ENCODE measurements around the gene HRH3.

The HRH3 gene

GRCh38 chr20:62175711-62176110 is 44.4 kb downstream of the HRH3 start:
- no peak for DNase-seq (ENCODE audit: low read depth, low spot score)

- DNase-seq (ENCODE audit: low read depth, low spot score): no peak
These were observed 45.0 kb downstream of the HRH3 start for GRCh38 chr20:62174870-62175624.

DNA sequence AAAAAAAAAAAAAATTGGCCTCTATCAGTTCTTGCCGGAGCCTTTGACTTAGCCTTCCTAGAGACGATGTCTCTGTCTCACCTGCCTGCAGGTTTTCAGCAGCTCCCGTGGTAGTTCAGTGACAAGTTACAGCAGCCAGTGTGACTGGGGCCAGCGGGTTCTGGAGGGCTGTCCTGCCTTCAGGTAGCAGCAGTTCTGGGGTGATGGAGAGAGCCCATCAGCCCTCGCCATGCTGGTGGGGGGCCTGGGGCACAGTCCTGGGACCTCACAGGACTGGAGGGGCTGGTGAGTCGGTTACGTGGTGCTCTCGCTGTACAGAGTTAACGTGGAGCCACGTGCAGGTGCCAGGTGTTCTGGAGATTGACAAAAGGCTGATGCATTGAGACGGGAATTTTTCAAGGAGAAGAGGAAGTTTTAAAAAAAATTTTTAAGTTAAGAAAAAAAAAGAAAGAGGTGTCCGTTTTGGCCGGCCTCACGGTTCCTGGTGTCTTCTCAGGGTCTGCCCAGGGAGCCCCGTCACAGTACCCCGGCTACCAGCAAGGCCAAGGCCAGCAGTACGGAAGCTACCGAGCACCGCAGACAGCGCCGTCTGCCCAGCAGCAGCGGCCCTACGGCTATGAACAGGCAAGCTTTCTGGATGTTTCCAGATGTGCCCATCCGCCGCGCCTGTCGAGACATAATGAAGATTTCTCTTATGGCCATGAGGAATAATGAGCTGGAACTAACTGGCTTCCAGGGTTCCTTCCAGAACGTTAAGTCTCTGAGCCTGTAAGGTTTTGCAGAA is 45.9 kb downstream of the HRH3 start:
- DNase-seq (ENCODE audit: low read depth, low spot score): no peak

DNA sequence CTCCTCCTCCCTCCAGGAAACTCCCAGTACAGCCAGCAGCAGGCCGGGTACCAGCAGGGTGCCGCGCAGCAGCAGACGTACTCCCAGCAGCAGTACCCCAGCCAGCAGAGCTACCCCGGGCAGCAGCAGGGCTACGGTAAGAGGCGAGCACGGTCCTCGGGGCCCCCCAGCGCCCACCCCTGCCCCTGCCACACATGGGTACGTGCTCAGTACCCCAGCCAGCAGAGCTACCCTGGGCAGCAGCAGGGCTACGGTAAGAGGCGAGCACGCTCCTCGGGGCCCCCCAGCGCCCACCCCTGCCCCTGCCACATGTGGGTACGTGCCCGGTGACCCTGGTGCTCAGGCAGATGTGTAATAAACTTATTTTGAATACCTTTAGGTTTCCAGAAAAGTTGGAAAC is 47.4 kb downstream of the HRH3 start:
- no peak for DNase-seq (ENCODE audit: low read depth, low spot score)

DNA sequence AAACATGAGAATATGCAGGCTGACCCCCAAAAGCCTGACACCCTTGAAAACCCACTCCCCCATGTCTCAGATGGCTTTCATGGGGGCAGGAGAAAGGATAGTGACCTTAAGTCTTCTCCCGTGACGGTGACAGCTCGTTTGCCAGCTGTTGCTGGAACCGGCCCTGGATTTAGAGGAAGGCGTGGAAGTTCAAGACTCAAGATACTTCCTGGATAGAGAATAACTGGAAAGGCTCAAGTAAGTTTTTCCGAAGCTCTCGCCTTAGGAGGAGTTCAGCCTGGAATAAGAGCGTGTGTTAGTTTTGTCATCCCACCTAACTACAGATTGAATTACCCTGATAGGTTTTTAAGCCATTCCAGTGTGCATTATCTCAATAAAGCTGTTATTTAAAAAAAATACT is 48.8 kb downstream of the HRH3 start:
- DNase-seq (ENCODE audit: low read depth, low spot score): no peak

GRCh38 chr20:62170536-62170935 is 49.5 kb downstream of the HRH3 start:
- DNase-seq (ENCODE audit: low read depth, low spot score): no peak

DNA sequence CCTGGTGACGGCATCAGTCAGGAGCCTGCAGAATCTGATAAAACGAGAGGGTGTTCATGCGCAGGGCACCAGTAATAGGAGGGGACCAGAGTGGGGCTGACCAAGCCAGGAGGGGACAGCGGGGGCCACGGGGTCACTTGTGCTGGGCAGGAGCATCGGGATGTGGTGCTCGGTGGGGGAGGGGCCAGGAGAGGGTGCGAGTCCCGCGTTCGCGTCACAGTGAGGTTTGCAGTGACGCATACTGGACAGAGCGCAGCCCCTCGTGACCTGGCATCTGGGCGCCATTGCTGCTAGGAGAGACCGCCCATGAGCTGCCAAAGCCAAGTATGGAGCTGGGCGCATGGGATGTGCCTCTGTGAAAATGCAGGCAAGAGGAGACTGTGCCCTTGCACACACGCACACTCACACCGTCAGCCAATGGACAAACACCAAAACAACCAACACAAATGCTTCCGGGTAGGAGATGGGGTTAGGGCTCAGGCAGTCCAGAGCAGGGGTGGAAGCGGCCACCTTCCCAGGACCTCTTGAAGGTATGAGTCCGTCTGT is 51.1 kb downstream of the HRH3 start:
- no peak for DNase-seq (ENCODE audit: low read depth, low spot score)

DNA sequence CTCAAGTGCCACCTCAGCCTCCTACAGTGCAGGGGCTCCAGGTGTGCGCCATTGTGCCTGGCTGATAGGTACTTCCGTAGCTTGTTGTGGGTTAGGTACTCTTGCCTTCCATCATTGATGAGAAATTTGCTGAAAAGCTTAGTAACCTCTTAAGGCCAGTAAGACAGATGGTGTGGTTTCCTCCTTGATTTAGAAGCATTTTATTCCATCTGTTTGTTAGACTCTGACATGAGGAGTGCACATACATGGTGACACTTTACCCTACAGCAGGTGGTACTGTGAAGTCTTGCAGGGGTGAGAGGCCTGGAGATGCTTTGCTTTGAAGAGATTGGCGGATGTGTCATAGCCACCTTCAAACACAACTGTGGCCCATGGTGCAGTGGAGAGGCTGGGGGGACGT is 52.0 kb downstream of the HRH3 start:
- DNase-seq (ENCODE audit: low read depth, low spot score): no peak

GRCh38 chr20:62167474-62167873 is 52.6 kb downstream of the HRH3 start:
- no peak for DNase-seq (ENCODE audit: low read depth, low spot score)

DNA sequence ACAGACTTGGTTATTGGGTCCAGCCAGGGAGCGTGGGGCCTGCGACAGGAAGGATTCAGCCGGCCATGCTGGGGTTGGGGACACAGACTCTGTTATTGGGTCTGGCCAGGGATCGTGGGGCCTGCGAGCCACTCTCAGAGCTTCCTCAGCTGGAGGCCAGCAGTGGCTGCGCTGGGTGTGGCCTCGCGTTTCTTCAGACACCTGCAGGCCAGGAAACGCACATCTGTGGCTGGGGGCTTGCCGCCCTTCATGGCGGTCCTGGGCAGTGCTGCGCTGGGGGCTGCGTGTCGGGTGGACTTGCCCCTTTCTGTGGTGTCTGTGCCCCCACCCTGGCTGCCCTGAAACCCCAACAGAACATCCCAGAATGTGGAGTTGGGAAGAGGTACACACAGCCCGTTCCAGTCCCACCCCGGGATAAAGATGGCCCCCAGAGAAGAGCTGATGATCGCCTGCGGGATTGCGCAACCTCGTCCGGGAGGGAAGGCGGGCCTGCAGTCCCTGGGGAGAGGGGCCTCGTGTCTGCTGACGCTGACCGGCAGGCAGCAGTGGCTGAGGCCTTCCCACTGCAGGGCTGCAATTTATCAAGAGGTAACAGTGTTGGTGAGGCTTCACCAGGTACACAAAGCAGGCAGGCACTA is 54.2 kb downstream of the HRH3 start:
- no peak for DNase-seq (ENCODE audit: low read depth, low spot score)

Measured in brain pericyte (primary cell).